Measurements from ENCODE around the gene PTDSS2.

PTDSS2 gene

DNA sequence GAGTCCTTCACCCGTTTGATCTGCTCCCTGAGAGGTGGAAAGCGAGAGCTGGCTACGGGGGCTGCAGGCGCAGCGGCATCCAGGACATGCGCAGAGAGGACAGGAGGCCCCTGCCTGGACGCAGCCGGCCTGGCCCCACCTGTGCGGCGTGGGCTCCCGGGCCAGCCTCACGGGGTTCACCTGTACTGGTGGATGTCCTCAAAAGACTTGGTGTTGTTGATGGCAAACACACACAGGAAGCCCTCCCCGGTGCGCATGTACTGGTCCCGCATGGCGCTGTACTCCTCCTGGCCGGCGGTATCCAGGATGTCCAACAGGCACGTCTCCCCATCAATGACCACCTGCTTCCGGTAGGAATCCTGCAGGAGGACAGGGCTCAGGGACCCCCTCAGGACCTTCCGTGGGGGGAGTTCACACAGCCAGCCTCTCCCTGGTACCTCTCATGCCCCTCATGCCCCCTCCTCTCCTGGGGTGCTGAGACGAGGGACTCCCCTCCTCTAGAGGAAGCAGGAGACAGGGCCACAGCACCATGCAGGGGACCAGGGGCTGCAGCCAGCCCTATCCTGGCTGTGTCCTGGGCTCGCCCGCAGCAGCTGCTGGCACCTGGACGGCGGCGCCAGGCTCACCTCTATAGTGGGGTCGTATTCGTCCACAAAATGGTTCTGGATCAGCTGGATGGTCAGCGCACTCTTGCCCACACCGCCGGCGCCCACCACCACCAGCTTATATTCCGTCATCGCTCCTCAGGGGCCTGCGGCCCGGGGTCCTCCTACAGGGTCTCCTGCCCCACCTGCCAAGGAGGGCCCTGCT is 83.7 kb downstream of the PTDSS2 start:
- DNase-seq, result no peak

DNA sequence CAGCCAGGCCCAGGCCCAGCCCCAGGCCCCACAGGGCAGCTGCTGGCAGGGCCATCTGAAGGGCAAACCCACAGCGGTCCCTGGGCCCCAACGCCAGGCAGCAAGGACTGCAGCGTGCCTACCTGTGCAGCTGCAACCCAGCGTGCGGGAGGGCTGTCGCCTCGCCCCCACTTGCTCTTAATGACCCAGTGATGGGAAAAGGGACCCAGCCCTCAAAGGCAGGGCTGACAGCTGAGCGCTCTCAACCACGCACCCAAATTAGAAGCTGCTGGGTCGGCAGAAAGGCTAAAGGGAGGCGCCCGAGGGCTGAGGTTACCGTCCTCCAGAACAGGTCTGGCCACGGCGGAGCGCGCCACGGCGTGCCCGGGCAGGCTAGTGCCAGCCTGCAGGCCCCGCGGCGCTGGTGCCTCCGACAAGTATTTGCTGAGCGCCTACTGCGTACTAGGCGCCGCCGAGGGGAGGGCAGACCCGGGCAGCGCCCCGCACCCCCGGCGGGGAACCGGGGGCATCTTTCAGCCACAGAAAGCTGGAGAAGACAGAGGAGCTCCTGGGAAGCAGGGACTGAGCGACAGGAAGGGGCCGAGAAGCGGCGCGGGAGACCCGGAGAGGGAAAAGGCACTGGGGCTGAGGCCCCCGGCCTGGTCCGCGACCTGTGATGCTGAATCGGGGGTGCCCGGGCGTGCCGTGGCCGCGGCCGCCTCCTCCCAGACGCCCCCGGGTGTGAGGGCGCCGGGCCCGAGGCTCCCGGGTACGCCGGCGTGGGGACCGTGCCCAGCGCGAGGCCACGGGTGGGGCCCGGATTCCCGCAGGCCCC is 84.5 kb downstream of the PTDSS2 start:
- no peak for DNase-seq

GRCh38 chr11:535210-535518 is 85.1 kb downstream of the PTDSS2 start:
- DNase-seq, result no peak

DNA sequence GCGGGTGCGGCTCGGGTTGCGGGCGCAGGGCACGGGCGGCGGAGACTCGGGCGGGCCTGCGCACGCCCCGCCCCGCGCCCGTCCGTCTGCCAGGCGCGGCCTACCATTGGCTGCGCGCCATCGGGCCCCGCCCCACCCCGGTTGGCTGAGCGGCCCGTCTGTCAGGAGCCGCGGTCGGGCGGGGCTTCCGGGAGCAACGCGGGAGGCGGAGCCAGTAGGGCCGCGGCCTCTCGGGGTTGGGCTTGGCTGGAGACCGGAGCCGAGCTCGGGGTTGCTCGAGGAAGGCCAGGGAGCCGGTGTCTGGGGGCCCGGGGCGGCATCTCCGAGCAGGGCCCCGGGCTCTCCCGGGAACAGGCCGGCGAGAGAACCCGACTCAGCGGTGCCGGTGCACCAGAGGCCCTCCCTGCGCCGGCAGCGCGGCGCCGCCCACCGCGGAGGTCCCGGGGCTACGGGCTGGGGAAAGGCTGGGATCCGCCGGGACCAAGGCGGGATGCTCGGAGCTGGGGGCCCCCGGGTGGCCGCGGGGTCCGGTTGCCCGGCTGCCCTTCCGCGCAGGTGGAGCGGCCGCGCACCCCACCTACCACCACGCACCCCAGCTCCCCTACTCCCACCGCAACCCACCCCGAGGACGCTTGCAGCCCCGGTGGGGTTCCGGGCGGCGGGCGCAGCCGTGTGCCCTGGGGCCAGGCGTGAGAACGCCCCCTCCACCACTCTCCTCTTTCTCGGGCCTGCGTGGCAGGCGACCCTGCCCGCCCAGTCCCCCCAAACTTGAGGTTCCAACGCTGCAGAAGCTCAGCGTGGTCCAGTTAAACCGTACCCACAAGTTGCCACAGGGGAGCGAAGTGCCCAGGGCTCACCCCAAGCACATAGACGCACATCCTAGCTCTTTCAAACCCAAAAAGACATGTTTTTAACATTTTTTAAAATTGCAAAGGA is 85.7 kb downstream of the PTDSS2 start, which contains the start of gene HRAS:
TSS of gene HRAS (minus strand) at position 58 of the 936 bp plus-strand sequence.
- DNase-seq, result peak; percentile 92

GRCh38 chr11:536841-537621 is 87.0 kb downstream of the PTDSS2 start, which contains the start of gene LRRC56:
Gene LRRC56, plus strand, starts transcription at chr11:537527. Its CDS starts 3,158 bp downstream, at chr11:540685.
- peak; percentile 30 for DNase-seq

DNA sequence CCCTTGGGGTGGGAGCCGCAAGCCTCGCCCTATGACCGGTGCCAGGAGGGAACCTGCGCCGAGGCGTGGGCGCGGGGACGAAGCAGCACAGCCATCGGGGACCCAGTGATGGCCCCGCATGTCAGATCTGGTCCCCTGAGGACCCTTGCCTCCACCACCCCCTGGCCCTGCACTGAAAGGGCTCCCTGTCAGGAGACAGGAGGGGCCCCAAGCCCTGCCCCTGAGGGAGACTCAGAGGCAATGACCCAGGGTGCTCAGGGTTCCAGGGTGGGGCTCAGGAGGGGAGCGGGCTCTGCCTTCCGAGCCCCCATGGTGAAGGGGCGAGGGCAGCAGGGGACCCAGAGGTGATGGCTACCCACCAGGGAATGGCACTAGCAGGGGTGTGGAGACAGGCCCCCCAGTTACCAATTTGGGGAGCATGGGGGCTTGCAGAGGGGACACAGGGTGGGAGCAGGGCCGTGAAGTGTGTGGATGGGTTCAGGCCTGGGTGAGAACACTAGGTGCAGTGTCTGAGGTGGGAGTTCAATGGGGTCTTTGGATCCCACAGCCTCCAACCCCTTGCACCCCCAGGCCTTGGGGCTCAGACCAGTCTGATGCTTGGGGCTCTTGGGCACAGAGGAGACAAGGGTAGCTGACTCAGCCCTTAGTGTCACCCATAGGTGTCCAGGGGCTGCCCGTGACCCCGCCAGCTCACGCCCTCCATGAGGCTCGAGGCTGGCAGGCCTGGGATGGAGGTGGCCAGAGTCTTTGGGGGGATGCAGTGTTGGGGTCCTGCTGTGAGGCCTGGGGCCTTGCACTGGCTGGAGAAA is 87.7 kb downstream of the PTDSS2 start:
- no peak for DNase-seq

- no peak for DNase-seq
These were observed 88.5 kb downstream of the PTDSS2 start for GRCh38 chr11:538431-539051.

DNA sequence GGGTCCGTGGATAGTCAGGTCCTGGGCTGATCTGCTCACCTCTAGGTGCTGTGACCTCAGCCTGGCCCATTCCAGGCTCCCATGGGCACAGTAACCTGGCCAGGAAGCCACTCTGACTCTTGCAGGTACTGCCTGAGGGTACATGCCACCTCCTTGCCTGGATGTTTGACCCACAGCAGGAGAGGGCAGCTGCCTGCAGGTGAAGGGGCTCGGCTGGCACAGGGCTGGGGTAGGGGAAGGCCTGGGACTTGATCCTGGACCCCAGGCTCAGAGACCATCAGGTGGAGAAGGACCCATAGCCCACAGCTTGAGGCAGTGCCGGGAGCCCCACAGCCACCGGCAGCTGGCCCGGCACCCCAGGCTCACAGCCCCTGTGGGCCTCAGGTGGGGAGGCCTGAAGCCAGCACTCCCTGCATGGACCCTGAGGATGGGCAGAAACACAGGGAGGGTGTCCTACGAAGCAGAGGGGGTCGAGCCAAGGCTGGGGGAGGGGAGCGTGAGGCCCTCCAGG is 89.9 kb downstream of the PTDSS2 start:
- no peak for DNase-seq

Data from HCEC 1CT (cell line).